ENCODE measurements around the gene MIAT.

MIAT gene

GRCh38 chr22:26632422-26633155, 24.8 kb upstream of the MIAT start:
- no peak for DNase-seq (ENCODE audit: low read depth in 2 of 2)

- DNase-seq (ENCODE audit: low read depth in 2 of 2), result no peak
Measured at GRCh38 chr22:26634189-26634588, 23.2 kb upstream of the MIAT start.

GRCh38 chr22:26635117-26635516, 22.3 kb upstream of the MIAT start:
- no peak for DNase-seq (ENCODE audit: low read depth in 2 of 2)

GRCh38 chr22:26636296-26636695, 21.1 kb upstream of the MIAT start:
- DNase-seq (ENCODE audit: low read depth in 2 of 2), result no peak

GRCh38 chr22:26642465-26643417, 14.6 kb upstream of the MIAT start:
- DNase-seq (ENCODE audit: low read depth in 2 of 2), result peak; percentile 62 to 80

GRCh38 chr22:26643418-26644100, 13.8 kb upstream of the MIAT start:
- no peak for DNase-seq (ENCODE audit: low read depth in 2 of 2)

GRCh38 chr22:26646158-26646557, 11.2 kb upstream of the MIAT start:
- DNase-seq (ENCODE audit: low read depth in 2 of 2), result no peak

- peak in 1 of 2 donors; percentile 19 for DNase-seq (ENCODE audit: low read depth in 2 of 2)
Measured at GRCh38 chr22:26648011-26648497, 9.3 kb upstream of the MIAT start.

- DNase-seq (ENCODE audit: low read depth in 2 of 2), result no peak
Measured at GRCh38 chr22:26648528-26649388, 8.6 kb upstream of the MIAT start.

- DNase-seq (ENCODE audit: low read depth in 2 of 2), result no peak
Measured at GRCh38 chr22:26650722-26651421, 6.5 kb upstream of the MIAT start.

- no peak for DNase-seq (ENCODE audit: low read depth in 2 of 2)
Measured at GRCh38 chr22:26651815-26652214, 5.6 kb upstream of the MIAT start.

- no peak for DNase-seq (ENCODE audit: low read depth in 2 of 2)
Measured at GRCh38 chr22:26658161-26658560, 773 bp downstream of the MIAT start.

- peak; percentile 80 to 81 for DNase-seq (ENCODE audit: low read depth in 2 of 2)
Measured at GRCh38 chr22:26658671-26659478, 1.5 kb downstream of the MIAT start.

- DNase-seq (ENCODE audit: low read depth in 2 of 2), result no peak
Measured at GRCh38 chr22:26660356-26660755, 3.0 kb downstream of the MIAT start.

GRCh38 chr22:26660961-26661578, 3.7 kb downstream of the MIAT start:
- DNase-seq (ENCODE audit: low read depth in 2 of 2), result no peak

- no peak for DNase-seq (ENCODE audit: low read depth in 2 of 2)
Measured at GRCh38 chr22:26662160-26662559, 4.8 kb downstream of the MIAT start.

GRCh38 chr22:26663374-26663923, 6.1 kb downstream of the MIAT start:
- DNase-seq (ENCODE audit: low read depth in 2 of 2), result no peak

- no peak for DNase-seq (ENCODE audit: low read depth in 2 of 2)
Measured at GRCh38 chr22:26665813-26666231, 8.4 kb downstream of the MIAT start.

GRCh38 chr22:26667140-26667539, 9.8 kb downstream of the MIAT start:
- no peak for DNase-seq (ENCODE audit: low read depth in 2 of 2)
